Measurements from ENCODE around the gene PRKAR2A.

PRKAR2A gene

DNA sequence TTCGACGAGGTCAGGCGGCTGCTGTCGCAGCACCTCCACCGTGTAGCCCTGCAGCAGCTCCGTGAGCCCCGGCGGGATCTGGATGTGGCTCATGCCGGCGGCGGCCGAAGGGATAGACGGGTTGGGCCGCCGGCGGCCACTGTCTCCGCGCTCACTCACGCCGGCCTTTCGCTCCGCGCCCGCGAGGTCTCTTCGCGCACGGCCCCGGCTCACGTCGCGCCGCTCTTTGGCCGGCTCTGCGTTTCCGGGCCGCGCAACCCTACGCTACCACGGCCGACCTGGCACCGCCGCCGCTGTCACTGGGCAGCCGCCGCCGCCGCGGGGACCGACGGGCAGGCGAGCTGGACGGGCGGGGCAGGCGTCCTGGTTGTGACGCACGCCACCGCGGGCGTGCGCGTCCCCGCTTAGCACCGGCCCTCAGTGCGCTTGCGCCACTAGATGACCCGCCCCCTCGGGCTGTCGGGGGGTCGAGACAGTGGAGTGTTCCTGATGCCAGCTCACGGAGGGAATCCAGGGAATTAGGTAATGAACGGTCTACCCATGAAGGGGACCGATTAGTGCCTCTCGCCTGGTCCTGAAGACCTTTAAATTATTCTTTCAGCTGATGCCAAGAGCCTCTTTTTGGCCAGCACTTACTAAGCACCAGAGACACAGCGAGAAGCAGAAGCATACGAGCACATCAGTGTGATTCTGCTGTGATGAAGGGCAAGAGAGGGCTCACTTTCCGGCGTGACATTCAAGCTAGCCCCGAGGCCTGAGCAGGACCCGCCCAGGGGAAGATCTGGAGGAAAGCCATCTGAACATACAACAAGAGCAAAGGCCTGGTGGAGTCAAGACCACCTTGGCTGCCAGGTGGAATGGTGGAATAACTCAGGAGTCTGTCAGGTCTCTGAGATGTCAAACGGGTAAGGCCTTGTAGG, at the start of gene PRKAR2A:
Gene PRKAR2A, minus strand, starts transcription at position 371 of the 920 bp plus-strand sequence. Its CDS starts 278 bp downstream, at position 93.
- DNase-seq (ENCODE audit: low read depth, low spot score) = peak; percentile 90

DNA sequence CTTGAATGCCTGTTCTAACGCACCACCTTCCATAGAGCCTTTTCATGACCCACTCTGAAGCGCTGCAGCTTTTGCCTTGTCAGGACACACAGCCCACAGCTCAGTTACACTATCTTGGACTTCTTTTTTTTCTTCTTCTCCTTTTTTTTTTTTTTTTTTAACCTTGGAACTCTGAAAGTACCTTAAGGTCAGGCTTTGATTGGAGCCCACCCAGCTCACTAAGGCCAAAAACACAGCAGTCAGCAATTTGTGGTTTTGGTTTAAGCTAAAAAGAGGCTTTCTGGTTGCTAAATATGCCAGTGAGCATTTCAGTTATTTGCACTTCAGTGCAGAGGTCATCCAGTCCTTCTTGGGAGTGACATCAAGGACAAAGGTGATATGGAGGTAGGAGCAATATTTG, 49.3 kb upstream of the PRKAR2A start:
- no peak for DNase-seq (ENCODE audit: low read depth, low spot score)

DNA sequence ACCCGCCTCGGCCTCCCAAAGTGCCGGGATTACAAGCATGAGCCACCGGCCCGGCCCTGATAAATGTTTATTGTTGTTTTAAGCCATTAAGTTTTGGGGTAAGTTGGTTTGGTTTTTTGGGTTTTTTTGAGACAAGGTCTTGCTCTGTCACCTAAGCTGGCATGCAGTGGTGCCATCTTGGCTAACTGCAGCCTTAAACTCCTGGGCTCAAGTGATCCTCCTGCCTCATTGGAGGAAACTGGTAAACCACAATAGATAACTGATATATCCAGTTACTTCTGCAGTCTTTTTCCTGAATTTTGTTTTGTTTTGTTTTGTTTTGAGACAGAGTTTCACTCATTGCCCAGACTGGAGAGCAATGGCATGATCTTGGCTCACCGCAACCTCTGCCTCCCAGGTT, 46.8 kb upstream of the PRKAR2A start:
- no peak for DNase-seq (ENCODE audit: low read depth, low spot score)

DNA sequence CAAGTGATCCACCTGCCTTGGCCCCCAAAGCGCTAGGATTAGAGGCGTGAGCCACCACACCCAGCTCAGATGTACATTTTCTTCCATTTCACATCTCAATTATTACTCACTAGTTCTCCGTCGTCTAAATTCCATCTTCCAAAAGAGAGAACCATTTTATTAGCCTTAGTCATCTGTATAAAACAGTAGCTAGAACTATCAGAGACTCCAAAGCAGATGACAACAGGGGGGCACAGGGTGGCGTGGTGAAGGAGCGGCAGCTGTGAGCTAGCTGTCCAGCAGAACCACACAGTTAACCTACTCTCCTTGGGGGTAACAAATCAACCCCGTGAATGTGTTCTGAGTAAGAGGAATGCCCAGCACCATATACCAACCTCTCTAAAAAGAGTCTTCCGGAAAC, 43.9 kb upstream of the PRKAR2A start:
- DNase-seq (ENCODE audit: low read depth, low spot score) = no peak

DNA sequence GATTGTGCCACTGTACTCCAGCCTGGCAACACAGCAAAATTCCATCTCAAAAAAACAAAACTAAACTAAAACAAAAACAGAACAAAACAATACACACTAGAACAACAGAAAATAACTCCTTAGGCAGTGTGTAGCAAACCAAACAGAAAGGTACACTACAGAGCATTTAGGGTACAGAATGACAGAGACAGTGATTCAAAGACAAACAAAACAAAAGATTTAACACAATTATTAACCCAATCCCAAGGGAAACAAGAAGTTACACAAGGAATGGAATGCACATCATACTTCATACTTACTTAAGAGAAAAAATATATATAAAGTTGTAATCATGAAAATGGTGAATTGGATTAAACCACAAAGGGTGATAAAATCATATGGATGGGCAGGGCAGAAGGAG, 38.1 kb upstream of the PRKAR2A start:
- no peak for DNase-seq (ENCODE audit: low read depth, low spot score)

DNA sequence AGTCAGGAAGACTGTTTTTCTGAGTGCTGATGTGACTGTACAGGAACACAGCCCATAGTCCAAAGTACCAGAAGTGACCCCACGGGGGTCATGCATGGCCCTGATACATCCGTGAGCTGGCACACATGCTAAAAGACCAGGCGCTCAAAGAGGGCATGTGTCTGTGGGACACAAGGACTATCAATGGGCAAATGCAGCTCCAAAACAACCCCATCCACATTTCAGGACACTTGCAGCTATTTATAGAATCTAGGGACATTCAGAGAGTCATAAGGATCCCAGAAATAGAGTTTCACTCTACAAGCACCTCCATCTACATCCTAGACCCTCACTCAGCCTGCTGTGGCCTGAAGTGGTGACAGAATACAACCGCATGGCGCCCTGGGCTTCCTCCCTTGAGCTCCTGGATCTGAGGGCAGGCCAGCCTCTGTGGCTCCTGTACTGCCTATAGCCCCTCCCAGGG, 34.0 kb upstream of the PRKAR2A start:
- DNase-seq (ENCODE audit: low read depth, low spot score) = no peak

DNA sequence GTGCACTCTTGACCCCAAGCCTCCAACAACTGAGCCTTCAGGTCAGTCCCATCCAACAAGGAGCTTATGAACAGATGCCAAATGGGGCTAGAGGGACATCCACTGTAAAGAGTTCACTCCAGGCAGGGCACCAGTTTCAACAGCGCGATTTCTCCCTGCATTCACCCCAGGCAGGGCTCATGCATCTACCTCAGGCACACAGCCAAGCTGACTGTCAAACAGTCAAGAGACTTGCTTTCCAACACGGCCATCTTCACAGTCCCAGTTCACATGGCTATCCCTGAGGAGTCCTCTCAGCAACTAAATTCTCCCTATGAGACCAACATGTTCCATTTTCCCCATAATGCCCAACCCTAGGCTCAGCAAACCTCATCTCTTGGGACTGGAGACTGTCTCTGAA, 33.3 kb upstream of the PRKAR2A start:
- DNase-seq (ENCODE audit: low read depth, low spot score) = no peak

DNA sequence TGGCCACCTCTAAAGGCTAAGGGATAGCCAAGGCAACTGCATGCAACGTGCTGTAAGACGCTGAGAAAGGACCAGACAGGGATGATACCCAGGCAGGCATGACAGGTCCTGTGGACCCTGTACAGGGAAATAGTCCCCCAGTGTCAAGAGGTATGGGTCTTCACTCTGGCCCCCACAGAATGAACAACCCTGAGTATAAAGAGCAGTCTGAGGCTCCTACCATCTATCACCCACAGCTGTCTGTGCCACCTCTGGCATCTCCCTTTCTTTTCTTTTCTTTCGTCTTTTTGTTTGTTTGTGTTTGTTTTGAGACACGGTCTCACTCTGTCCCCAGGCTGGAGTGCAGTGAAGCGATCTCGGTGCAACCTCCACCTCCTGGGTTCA, 32.3 kb upstream of the PRKAR2A start:
- no peak for DNase-seq (ENCODE audit: low read depth, low spot score)

DNA sequence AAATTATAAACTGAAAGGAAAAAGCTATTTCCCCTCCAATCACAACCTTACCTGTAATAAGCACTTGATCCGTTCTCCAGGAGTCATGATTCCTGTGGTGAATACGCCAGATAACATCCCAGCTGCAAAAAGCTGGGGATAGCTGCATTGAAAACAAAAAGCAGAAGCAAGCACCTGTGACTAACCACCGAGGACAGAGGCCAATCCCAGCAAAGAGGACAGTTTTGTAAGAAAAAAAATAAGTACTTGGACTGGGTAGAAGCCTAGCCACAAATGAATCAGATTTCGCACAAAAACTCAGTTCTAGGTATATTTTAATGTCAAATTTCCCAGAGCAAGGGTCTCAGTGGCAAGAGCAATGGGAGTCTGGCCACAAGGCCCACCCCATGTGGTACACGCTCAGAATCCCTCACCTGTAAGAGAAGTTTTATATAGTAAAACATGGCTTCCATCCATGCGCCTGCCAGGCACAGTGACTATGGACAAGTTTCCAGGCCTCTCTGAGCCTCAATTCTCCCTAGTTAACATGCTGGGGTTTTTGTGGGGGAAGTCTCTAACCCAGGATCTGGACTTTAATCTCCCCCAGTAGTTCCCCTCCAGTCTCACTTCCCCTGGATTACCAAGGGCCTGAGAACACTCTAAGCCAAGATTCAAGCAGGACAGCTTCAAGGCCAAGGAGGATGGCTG, 31.8 kb upstream of the PRKAR2A start:
- no peak for DNase-seq (ENCODE audit: low read depth, low spot score)

DNA sequence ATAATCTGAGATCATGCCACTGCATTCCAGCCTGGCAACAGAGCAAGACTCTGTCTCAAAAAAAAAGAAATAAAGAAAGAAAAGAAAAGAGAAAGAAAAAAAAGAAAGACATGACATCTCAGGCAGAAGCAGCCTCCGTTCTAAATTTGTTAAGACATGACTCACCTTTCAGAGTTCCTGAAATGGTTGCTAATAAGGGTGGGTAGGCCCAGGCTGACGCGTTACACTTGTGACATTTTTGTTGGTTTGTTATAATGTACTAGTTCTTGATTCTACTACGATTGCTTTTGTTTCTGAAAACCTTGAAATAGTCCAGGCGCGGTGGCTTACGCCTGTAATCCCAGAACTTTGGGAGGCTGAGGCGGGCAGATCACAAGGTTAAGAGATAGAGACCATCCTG, 30.0 kb upstream of the PRKAR2A start:
- no peak for DNase-seq (ENCODE audit: low read depth, low spot score)

DNA sequence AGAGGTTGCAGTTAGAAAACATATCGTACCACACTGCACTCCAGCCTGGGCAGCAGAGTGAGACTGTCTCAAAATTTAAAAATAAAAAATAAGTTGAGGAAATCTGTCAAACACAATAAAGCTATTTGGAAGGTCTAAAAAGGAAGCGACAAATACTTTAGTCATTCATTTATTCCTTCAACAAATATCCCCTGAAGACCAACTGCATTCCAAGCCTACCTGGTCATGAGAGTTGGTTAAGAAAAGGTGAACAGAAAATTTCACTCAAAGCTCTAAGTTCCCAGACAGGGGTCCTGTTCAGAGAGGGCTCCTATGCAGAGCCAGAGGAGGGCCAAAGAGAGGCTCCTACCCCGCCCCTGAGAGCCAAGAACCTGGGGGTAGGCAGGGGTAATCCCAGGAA, 15.4 kb upstream of the PRKAR2A start:
- no peak for DNase-seq (ENCODE audit: low read depth, low spot score)

DNA sequence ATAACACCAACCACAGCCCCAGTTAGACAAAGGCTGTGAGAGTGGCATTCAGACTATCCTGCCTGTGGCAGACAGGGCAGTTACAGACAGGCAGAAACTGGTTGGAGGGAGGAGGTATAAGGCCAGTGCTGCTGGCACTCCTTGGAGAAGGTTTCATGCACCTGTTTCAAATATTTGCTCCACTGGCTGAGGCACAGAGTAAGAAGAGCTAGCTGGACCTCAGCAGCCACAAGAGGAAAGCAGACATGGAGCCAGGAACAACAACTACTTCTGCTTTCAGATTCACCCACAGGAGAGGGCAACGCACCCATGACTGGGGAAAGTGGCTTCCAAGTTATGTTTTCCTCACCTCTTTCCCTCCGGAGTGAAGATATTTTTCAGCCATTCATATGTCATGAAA, 11.5 kb upstream of the PRKAR2A start:
- no peak for DNase-seq (ENCODE audit: low read depth, low spot score)

DNA sequence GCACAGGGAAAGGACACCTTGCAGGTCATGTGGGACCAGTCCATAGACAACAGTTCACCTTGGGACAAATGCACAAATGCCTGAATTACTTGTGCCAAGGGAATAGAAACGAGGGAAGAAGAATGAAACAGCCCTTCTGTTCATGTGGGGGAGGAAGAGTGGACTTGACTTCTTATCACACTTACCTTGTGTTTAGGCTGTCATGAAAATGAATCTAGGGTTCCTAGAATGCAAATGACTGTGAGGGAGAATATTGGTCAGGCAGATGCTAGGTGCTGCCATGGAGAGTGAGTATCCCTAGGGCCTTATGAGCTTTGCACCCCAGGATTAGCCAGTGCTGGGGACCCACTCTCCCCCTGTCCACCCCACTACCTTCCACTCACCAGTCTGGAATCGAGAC, 11.0 kb upstream of the PRKAR2A start:
- no peak for DNase-seq (ENCODE audit: low read depth, low spot score)

DNA sequence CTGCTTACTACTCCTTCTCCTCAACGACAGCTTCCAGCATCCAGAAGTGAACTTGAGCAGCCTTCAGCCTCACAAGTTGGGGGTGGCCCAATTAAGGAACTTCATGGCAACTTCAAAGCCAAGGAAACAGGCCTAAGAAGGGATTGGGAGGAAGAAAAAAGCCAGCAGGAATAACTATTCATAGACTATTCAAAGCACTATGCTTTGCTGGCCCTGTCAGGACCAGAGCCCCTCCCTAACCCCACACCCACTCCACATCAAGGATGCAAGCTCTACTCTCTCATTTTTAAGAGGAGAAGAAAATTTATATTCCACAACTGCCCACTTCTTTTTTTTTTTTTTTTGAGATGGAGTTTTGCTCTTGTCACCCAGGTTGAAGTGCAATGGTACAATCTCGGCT, 10.0 kb upstream of the PRKAR2A start:
- DNase-seq (ENCODE audit: low read depth, low spot score) = no peak

DNA sequence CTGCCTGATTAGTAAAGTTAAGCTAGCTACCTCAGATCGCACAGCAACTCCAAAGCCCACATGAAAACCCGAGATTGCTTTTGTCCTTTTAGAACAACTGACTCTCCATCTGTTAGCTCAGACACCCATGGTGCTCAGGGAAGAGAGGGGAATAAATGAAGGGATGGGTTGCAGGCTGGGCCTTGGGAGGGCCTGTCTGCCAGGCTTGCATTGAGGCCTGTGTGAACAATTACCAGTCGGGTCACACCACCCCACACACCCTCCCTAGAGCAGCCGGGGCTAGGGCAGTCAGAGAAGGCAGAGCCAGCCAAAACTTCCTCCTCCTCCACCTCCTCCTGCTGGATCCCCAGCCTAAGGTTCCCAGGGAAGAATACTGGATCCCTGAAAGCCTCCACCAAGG, 8.8 kb upstream of the PRKAR2A start:
- no peak for DNase-seq (ENCODE audit: low read depth, low spot score)

DNA sequence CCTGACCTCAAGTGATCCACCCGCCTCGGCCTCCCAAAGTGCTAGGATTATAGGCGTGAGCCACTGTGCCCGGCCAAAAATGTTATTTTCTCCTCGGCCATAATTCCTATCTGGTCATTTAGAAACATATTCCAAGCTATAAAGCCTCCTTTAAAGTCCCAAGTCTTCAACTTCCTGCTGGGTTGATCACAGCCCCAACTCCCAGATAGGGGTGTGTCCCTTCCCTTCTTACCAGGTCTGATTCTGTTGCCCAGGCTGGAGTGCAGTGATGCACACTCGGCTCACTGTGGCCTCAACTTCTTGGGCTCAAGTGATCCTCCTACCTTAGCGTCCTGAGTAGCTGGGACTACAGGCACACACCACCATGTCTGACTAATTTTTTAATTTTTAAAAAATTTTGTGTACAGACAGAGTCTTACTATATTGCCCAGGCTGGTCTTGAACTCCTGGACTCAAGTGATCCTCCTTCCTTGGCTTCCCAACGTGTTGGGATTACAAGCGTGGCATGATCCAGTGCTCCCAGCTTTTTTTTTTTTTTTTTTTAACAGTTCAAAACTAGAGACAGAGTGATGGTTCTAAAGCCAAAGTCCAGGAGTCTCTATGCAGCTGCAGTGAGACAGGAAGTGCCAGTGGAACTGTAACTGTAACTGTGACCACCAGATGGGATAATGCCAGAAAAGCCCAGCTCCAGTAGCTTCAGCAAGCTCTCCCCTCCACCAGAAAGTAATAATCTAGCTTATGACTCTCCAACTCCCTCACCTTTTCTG, 8.2 kb upstream of the PRKAR2A start:
- DNase-seq (ENCODE audit: low read depth, low spot score) = no peak

DNA sequence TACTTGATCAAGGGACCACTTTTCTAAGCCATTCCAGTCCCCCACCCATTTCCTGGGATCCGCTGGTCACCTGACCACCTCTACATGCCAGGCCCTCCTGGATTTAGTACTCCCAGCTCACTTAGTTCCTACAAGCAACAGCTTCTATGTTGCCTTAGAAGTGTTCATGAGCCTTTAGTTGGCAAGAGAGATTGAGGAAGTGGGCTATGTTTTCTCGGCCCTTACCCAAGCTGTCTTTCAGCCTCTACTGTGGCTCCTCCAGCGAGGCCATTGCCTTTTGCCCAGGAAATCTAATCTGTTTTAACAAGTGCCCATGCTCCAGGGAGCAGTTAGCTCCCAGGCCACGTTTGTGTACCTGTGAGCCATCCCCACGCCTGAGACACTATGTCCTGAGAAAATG, 4.5 kb upstream of the PRKAR2A start:
- no peak for DNase-seq (ENCODE audit: low read depth, low spot score)

DNA sequence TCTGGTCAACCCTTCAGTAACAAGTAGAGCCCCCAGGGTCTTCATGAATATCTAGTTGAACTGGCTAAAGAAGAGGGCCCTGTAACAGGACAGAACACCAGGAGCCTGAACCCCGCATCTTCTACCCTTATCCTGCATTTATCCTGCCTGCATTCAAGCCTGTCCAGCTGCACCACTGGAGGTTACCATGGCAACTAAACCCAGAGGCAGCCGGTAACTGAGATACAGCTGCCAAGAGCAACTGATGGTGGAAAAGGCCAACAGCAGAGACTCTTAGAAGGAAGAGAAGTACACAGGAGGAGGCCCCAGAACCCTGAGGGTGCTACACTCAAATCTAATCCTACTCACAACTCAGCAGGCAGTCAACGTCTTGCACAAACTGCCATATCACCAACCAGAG, 3.7 kb upstream of the PRKAR2A start:
- DNase-seq (ENCODE audit: low read depth, low spot score) = peak; percentile 22

DNA sequence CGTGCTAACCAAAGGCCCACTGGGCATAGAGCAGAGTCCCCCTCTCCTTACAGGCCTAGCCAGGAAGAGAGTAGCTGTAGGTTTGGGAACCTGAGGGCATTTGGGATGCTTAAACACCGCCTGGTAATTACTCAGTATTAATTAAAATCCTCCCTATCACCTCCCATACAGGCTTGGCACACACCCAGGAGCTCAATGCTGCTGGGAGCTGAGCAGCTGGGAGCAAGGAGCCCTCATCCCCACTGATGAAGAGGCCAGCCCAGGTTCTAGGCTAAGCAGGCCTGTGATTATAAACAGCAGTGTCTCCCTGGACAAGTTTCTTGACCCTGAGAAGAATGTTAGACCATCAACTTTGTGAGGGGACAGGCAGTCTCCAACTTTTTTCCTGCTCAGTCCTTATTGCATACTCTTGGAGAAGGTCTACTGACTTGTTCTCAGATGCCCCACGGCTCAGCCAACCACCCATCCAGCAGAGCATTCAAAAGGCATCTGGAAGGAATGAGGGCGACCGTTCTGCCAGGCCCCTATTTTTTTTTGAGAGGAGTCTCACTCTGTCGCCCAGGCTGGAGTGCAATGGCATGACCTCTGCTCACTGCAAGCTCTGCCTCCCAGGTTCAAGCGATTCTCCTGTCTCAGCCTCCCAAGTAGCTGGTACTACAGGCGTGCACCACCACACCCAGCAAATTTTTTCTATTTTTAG, 1.3 kb upstream of the PRKAR2A start:
- DNase-seq (ENCODE audit: low read depth, low spot score) = no peak

DNA sequence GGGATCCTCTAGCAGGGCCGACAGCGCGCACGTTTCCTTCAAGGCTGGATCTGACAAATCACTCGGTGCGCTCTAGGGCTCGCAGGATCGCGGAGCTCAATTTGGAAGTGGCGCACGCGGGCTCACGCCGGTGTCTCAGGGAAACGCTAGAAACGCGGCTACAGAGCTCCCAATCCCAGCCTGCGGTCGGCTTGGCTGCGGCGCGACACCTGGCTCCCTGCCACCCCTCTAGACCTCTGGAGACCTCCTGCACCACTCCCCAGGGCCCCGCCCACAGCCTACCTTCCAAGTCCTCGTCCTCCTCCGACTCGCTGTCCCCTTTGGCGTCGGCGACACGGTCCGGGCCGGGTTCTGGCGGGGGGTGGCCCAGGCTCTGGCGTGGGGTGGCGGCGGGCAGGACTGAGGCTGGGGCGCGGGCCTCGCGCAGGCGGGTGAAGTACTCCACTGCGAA, 596 bp downstream of the PRKAR2A start:
- DNase-seq (ENCODE audit: low read depth, low spot score) = peak; percentile 77

DNA sequence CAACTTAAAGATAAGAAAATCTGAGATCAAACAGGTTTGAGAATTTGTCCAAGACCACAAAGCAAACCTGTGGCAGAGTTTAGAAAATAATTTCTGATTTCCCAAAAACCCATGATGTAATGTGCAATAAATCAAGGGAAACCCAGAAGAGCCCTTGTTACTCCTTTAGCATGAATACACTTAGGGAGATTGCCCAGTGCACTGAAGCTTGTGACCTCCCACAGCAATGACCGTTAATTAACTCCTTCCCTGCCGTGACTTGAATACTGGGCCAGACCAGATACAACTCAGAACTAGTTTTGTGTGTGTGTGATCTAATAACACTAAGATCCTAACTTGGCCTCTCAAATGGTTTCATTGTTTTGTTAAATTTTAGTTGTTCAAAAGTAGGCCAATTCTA, 2.5 kb downstream of the PRKAR2A start:
- DNase-seq (ENCODE audit: low read depth, low spot score) = no peak

DNA sequence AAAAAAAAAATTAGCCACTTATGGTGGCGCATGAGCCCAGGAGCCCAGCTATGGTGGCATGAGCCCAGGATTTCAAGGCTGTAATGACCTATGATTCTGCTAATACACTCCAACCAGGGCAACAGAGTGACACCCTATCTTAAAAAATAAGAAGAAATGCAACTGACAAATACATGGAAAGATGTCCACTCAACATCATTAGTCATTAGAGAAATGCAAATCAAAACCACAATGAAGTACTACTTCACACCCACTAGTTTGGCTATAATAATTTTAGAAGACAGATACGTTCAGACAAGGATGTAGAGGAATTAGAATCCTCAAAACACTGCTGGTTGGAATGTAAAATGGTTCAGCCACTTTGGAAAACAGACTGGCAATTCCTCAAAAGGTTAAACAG, 10.5 kb downstream of the PRKAR2A start:
- no peak for DNase-seq (ENCODE audit: low read depth, low spot score)

Data from ELF-1 (cell line).